T1000 (cell line): ENCODE measurements around the gene DPM2.

Experiments
- DNase-seq: peaks from one replicate; lab custom pipeline; 2025; ENCODE audit warnings: mixed read lengths; lab: John Stamatoyannopoulos, UW

The DPM2 gene

GRCh38 chr9:127955294-127956015 is 17.8 kb upstream of the DPM2 start:
- no peak for DNase-seq

- no peak for DNase-seq
These were observed 17.2 kb upstream of the DPM2 start for GRCh38 chr9:127954831-127955293.

- DNase-seq = no peak
These were observed 16.3 kb upstream of the DPM2 start for GRCh38 chr9:127953768-127954505.

- DNase-seq = no peak
These were observed 15.5 kb upstream of the DPM2 start for GRCh38 chr9:127953154-127953553.

GRCh38 chr9:127950513-127951289 is 13.0 kb upstream of the DPM2 start:
- DNase-seq = no peak

DNA sequence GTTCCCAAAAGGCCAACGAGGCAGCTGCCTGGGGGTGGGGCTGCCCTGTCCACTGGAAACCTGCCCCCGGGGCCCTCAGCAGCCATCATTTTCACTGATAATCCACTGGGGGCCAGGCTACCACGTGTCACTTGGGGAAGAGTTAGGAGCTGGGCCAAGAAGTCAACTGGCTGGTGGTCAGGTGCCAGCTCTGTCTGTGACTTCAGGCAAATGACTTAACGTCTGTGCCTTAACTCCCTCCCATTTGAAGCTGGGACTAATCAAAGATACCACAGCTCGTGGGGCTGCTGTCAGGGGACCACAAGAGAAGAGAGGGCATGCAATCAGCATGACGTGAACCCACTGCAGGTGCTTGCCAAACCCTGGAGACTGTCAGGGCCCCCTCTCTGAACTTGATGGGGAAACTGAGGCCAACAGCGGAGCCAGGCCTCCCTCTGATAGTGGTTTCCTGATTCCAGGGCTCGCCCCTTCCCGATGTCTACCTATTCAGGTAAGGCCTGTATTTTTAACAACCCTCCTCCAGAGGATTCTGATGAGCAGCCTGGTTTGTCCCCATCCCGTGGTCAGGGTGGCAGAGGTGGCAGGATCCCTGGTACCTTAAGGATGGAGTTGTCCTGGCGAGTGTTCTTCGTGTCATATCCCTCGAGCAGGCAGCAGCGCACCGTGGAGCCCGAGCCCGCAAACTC is 12.3 kb upstream of the DPM2 start:
- no peak for DNase-seq

GRCh38 chr9:127947841-127948710 is 10.4 kb upstream of the DPM2 start:
- DNase-seq = no peak

DNA sequence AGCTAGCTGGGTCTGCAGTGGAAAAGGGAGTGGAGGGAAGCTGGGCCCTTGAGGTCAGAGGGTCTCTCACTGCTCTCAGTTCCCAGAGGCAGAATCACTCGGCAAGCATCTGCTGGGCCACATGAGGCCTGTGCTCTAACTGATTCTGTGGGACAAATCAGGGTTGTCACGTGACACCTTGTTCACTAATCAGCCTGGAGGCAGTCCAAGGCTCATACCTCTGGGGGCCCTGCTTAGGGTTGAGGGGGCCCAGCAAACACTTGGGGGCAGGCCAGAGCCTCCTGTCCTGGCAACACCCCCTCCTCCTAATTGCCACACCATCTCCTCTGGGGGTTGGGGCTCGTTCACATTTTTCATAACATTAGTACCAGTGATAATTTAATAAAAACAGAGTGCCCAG is 9.1 kb upstream of the DPM2 start:
- no peak for DNase-seq

DNA sequence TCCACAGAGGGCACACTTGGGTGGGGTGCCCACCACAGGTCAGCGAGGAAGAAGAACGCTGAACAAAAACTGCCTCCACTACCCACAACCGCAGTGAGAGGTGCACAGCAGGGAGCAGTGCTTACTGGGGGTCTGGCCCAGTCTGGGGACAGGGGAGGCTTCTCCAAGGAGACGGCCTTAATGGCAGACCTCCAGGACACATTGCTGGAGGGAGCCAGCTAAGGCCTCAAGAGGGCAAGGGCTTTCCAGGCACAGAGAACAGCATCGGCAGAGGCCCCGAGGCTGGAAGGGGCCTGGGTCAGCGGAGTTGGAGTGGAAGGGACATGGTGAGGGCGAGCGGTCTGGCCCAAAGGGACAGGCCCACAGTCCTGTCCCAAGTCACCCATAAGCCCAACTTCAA is 8.3 kb upstream of the DPM2 start:
- no peak for DNase-seq

GRCh38 chr9:127945338-127945737 is 7.7 kb upstream of the DPM2 start:
- DNase-seq = no peak

- no peak for DNase-seq
These were observed 7.0 kb upstream of the DPM2 start for GRCh38 chr9:127944586-127945218.

- peak; percentile 51 for DNase-seq
These were observed 6.1 kb upstream of the DPM2 start for GRCh38 chr9:127943731-127944144.

- no peak for DNase-seq
These were observed 5.5 kb upstream of the DPM2 start for GRCh38 chr9:127943011-127943662.

GRCh38 chr9:127942216-127943010 is 4.8 kb upstream of the DPM2 start:
- DNase-seq = peak; percentile 27

DNA sequence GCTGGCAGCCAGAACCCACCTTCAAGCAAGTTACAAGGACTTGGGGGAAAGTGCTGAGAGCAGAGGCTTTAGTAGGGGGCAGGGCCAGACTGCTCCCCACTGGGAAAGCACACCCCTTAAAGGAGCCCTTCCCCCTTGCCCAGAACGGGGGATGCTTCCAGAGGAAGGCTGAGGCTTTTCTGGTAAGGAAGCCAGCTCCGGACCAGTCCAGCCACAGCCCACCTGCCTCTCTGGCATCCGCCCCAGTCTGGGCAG is 4.2 kb upstream of the DPM2 start:
- no peak for DNase-seq

- DNase-seq = no peak
These were observed 3.7 kb upstream of the DPM2 start for GRCh38 chr9:127941062-127941960.

GRCh38 chr9:127940593-127940992 is 2.9 kb upstream of the DPM2 start:
- no peak for DNase-seq

GRCh38 chr9:127938298-127938690 is 640 bp upstream of the DPM2 start:
- no peak for DNase-seq

DNA sequence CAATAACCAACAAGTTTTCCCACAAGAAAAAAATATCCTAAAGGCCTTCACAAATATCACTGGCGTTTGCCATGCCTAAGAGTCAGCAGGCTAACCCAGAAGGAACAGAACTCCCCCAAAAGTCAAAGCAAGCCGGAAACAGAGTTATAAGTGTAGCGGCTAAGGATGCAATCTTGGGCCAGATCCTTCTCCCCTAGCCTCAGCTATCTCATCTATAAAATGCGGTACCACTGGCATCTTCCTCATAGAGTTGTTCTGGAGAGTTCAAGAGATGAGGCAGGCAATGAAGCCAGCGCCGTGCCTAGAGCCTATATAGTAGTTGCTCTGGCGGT is 632 bp downstream of the DPM2 start:
- DNase-seq = no peak
